NCI-H128 (cell line): ENCODE results near the gene PIANP.

ENCODE experiments used
- DNase-seq: peaks from one replicate; lab custom pipeline; 2025; ENCODE audit not compliant: unreplicated experiment; lab: John Stamatoyannopoulos, UW

The PIANP gene

GRCh38 chr12:6672143-6672542, 28.5 kb downstream of the PIANP start:
- no peak for DNase-seq

GRCh38 chr12:6667559-6668210, 32.9 kb downstream of the PIANP start:
- DNase-seq, result no peak

- no peak for DNase-seq
These were observed 34.4 kb downstream of the PIANP start for GRCh38 chr12:6666211-6666610.

GRCh38 chr12:6664902-6665301, 35.7 kb downstream of the PIANP start:
- no peak for DNase-seq

- DNase-seq, result peak; percentile 99
These were observed 37.5 kb downstream of the PIANP start, which contains the start of gene ING4 for GRCh38 chr12:6662906-6663742. Gene ING4, minus strand, starts transcription at chr12:6663119. Its CDS starts 18 bp downstream, at chr12:6663101.

- no peak for DNase-seq
These were observed 38.1 kb downstream of the PIANP start for GRCh38 chr12:6662602-6662905.

GRCh38 chr12:6653987-6654386, 46.6 kb downstream of the PIANP start:
- DNase-seq, result no peak

GRCh38 chr12:6653342-6653741, 47.3 kb downstream of the PIANP start:
- no peak for DNase-seq

GRCh38 chr12:6652391-6652790, 48.2 kb downstream of the PIANP start:
- no peak for DNase-seq

GRCh38 chr12:6650832-6651231, 49.8 kb downstream of the PIANP start:
- DNase-seq, result no peak

GRCh38 chr12:6647083-6647604, 53.5 kb downstream of the PIANP start, which contains the start of gene ACRBP:
Gene ACRBP, minus strand, starts transcription at chr12:6647432. Its CDS starts 66 bp downstream, at chr12:6647366.
- DNase-seq, result no peak

- no peak for DNase-seq
These were observed 54.1 kb downstream of the PIANP start for GRCh38 chr12:6646276-6647082.

GRCh38 chr12:6644903-6645302, 55.7 kb downstream of the PIANP start:
- DNase-seq, result no peak

- DNase-seq, result no peak
These were observed 56.4 kb downstream of the PIANP start for GRCh38 chr12:6644257-6644596.
